ENCODE results near the gene GLS2.
"Not testable (repeated sequence)": the region's sequence is repeated elsewhere in the genome, so short reads cannot be mapped to it uniquely, and the experiment has no call there.

The GLS2 gene

GRCh38 chr12:56443208-56443607, 44.8 kb downstream of the GLS2 start:
- H3K4me3 ChIP-seq (ENCODE audit: low read depth, low read length); CTCF ChIA-PET; H3K9me3 ChIP-seq (ENCODE audit: control insufficient read depth, insufficient read depth, low read depth, low read length); H3K36me3 ChIP-seq (ENCODE audit: control insufficient read depth in 2 of 2, insufficient read depth in 1 of 2, low read length in 2 of 2); H3K4me1 ChIP-seq (ENCODE audit: control insufficient read depth, insufficient read depth, low read length); H3K27ac ChIP-seq (ENCODE audit: extremely low read depth, low read depth, low read length): not testable (repeated sequence)
- TF ChIP-seq KLF8 (tag by site-specific recombination; IDR thresholded peaks at IDR 0.05) (0 out of 2 replicates have a peak, but pooled peaks have one; percentile 11), SETDB1 (IDR thresholded peaks at IDR 0.05; ENCODE audit: insufficient read length, low read length) (peak; percentile 47)
- POLR2A ChIA-PET: interaction anchor here (0.7 kb wide), 1 partner anchor 93 kb away, joined by 3 read pairs; no protein-coding TSS in a partner anchor

- Histone ChIP-seq H3K36me3 (ENCODE audit: control insufficient read depth in 2 of 2, insufficient read depth in 1 of 2, low read length in 2 of 2) (peaks cover 3 to 13% of the 10 kb centered on the region in 2 experiments; a peak in 2 of 3 replicates), H3K9me3 (ENCODE audit: control insufficient read depth, insufficient read depth, low read depth, low read length) (no peaks in the 10 kb centered on the region), H3K27ac (ENCODE audit: extremely low read depth, low read depth, low read length) (no peak overlapping the region), H3K4me3 (ENCODE audit: low read depth, low read length) (no peak overlapping the region), H3K4me1 (ENCODE audit: control insufficient read depth, insufficient read depth, low read length) (no peaks in the 10 kb centered on the region)
- POLR2A ChIA-PET: interaction anchor here (0.6 to 1.4 kb wide), 4 partner anchors 12 to 430 kb away, joined by 3 to 7 read pairs (median 5); partner anchors contain the start of gene TIMELESS
- TF ChIP-seq ZBTB26 (tag by site-specific recombination; optimal IDR thresholded peaks at IDR 0.05): no peak
- TF ChIP-seq ZBTB44 (tag by site-specific recombination; IDR thresholded peaks at IDR 0.05): peak; percentile 48; the same call in 1 of the 2 replicates
- TF ChIP-seq ZNF10 (tag by site-specific recombination; IDR thresholded peaks at IDR 0.05): no peak
- no peak for TF ChIP-seq ZNF76 (tag by site-specific recombination; IDR thresholded peaks at IDR 0.05; ENCODE audit: borderline replicate concordance, low read depth)
- TF ChIP-seq ZNF366 (tag by site-specific recombination; conservative IDR thresholded peaks at IDR 0.05): no peak
- TF ChIP-seq ZNF302 (tag by site-specific recombination; IDR thresholded peaks at IDR 0.05; ENCODE audit: low read depth): no peak
- TF ChIP-seq ZNF670 (tag by site-specific recombination; IDR thresholded peaks at IDR 0.05; ENCODE audit: low read depth): no peak
- no peak for TF ChIP-seq ZBTB20 (tag by site-specific recombination; IDR thresholded peaks at IDR 0.05)
- no peak for TF ChIP-seq GLIS1 (tag by site-specific recombination; IDR thresholded peaks at IDR 0.05)
- peak; percentile 61 for TF ChIP-seq ZNF335 (tag by site-specific recombination; conservative IDR thresholded peaks at IDR 0.05)
- TF ChIP-seq ZBTB1 (tag by site-specific recombination; IDR thresholded peaks at IDR 0.05): no peak
- CTCF ChIA-PET: interaction anchor here (1.3 to 1.5 kb wide), 2 partner anchors 12 to 26 kb away, joined by 3 read pairs; partner anchors contain the start of gene TIMELESS
Observed at GRCh38 chr12:56437430-56438176, 50.4 kb downstream of the GLS2 start.

- POLR2A ChIA-PET: no interaction called here
Observed at GRCh38 chr12:56434828-56435227, 53.1 kb downstream of the GLS2 start.

GRCh38 chr12:56431850-56432249, 56.1 kb downstream of the GLS2 start:
- ChIA-PET POLR2A (no interaction called here), CTCF (no interaction called here)
- Histone ChIP-seq H3K9me3 (ENCODE audit: control insufficient read depth, insufficient read depth, low read depth, low read length) (no peaks in the 10 kb centered on the region), H3K36me3 (ENCODE audit: control insufficient read depth in 2 of 2, insufficient read depth in 1 of 2, low read length in 2 of 2) (peaks cover 35 to 61% of the 10 kb centered on the region in 2 experiments), H3K4me3 (ENCODE audit: low read depth, low read length) (no peak overlapping the region), H3K27ac (ENCODE audit: extremely low read depth, low read depth, low read length) (no peak overlapping the region), H3K4me1 (ENCODE audit: control insufficient read depth, insufficient read depth, low read length) (no peaks in the 10 kb centered on the region)
- TF ChIP-seq ZNF514 (tag by site-specific recombination; IDR thresholded peaks at IDR 0.05): no peak
- TF ChIP-seq ZNF501 (tag by site-specific recombination; IDR thresholded peaks at IDR 0.05): no peak
- no peak for TF ChIP-seq ZNF776 (tag by site-specific recombination; IDR thresholded peaks at IDR 0.05; ENCODE audit: borderline replicate concordance)
- TF ChIP-seq ZBTB48 (tag by site-specific recombination; IDR thresholded peaks at IDR 0.05): no peak
- TF ChIP-seq ZNF664 (tag by site-specific recombination; IDR thresholded peaks at IDR 0.05): no peak
- no peak for TF ChIP-seq ZNF670 (tag by site-specific recombination; IDR thresholded peaks at IDR 0.05; ENCODE audit: low read depth)

More at GRCh38 chr12:56434828-56435227, 53.1 kb downstream of the GLS2 start:
- CTCF ChIA-PET: interaction anchor here (1.3 kb wide), 1 partner anchor 29 kb away, joined by 5 read pairs; no protein-coding TSS in a partner anchor
- no peak overlapping the region for H3K4me3 ChIP-seq (ENCODE audit: low read depth, low read length)
- H3K9me3 ChIP-seq (ENCODE audit: control insufficient read depth, insufficient read depth, low read depth, low read length): no peaks in the 10 kb centered on the region
- no peak overlapping the region for H3K27ac ChIP-seq (ENCODE audit: extremely low read depth, low read depth, low read length)
- TF ChIP-seq ZNF37A (tag by site-specific recombination; IDR thresholded peaks at IDR 0.05) (no peak), ZNF121 (tag by site-specific recombination; IDR thresholded peaks at IDR 0.05) (0 out of 2 replicates have a peak, but pooled peaks have one; percentile 51), ZNF239 (tag by site-specific recombination; IDR thresholded peaks at IDR 0.05) (no peak), ZNF514 (tag by site-specific recombination; IDR thresholded peaks at IDR 0.05) (no peak), BCL11A (tag by site-specific recombination; IDR thresholded peaks at IDR 0.05; ENCODE audit: low read depth) (no peak)
- H3K36me3 ChIP-seq (ENCODE audit: control insufficient read depth in 2 of 2, insufficient read depth in 1 of 2, low read length in 2 of 2): peaks cover 21 to 37% of the 10 kb centered on the region in 2 experiments
- H3K4me1 ChIP-seq (ENCODE audit: control insufficient read depth, insufficient read depth, low read length): no peaks in the 10 kb centered on the region
